ENCODE data around the gene PDHX.

DNA sequence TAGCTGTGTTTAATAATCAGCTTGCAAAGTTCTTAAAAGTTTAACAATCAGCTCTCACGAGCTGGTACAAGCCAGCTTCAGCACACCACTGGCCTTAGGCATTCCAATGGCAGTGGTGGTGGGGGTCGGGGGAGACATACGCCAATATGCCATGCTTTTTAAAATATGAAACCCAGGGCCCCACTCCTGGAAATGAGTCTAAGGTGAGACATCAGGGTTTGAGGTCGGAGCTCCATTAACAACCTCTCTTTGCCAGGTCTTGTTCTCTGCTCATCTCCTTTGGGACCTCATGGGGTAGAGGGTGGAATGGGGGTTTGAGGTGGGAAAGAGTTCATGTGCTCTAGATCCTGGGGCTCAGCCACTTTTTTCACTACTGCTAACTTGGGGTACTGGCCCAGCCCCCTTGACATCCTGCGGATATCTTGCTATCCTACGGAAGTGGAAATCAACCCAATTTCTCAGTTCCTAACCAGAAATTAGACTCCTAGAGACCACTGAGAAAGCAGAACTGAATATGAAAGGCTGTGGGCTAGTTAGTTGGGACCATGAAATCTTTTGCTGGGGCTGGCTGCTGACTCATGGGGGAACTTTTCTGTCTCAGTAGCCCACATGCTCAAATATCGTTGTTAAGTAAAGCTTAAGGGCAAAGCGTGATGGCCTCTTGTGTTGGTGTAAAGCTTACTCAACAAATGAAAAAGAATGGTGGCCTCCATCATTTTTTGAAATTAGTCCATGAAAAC lies 90.1 kb downstream of the PDHX start:
- no peak for TF ChIP-seq EZH2 (IDR thresholded peaks at IDR 0.05; ENCODE audit: low read length)
- TF ChIP-seq, protein P1, sequence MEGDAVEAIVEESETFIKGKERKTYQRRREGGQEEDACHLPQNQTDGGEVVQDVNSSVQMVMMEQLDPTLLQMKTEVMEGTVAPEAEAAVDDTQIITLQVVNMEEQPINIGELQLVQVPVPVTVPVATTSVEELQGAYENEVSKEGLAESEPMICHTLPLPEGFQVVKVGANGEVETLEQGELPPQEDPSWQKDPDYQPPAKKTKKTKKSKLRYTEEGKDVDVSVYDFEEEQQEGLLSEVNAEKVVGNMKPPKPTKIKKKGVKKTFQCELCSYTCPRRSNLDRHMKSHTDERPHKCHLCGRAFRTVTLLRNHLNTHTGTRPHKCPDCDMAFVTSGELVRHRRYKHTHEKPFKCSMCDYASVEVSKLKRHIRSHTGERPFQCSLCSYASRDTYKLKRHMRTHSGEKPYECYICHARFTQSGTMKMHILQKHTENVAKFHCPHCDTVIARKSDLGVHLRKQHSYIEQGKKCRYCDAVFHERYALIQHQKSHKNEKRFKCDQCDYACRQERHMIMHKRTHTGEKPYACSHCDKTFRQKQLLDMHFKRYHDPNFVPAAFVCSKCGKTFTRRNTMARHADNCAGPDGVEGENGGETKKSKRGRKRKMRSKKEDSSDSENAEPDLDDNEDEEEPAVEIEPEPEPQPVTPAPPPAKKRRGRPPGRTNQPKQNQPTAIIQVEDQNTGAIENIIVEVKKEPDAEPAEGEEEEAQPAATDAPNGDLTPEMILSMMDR (optimal IDR thresholded peaks at IDR 0.05 in 1 of 3, IDR thresholded peaks at IDR 0.05 in 1 of 3, conservative IDR thresholded peaks at IDR 0.05 in 1 of 3; ENCODE audit: extremely low read depth in 1 of 3, insufficient read depth in 2 of 3, low read length in 3 of 3) = no peak

Measured in keratinocyte (primary cell).